ENCODE data around the gene MLYCD. TPM values are rescaled to one million over a fixed set of nuclear protein-coding genes. Genes with fewer than 3 reads are reported as not detected.
"Not testable (repeated sequence)": the region's sequence is repeated elsewhere in the genome, so short reads cannot be mapped to it uniquely, and the experiment has no call there.

MLYCD gene
- total and polyA plus RNA-seq, 2 experiments from 2014 or later, result 3.2 to 7.2 TPM

- peaks cover 17% of the 10 kb centered on the region for H3K9me3 Mint-ChIP-seq
- Histone ChIP-seq H4K20me1 (replicated peaks; ENCODE audit: insufficient read depth) (no peaks in the 10 kb centered on the region; the same call in 1 of the 2 replicates), H3F3A (replicated peaks; ENCODE audit: low read depth) (peaks cover 13% of the 10 kb centered on the region; the same call in 1 of the 2 replicates), H3K27ac (ENCODE audit: low read depth) (no peak overlapping the region), H3K4me1 (ENCODE audit: insufficient read depth) (no peaks in the 10 kb centered on the region), H3K4me2 (no peak overlapping the region), H2AFZ (no peak overlapping the region), H3K36me3 (ENCODE audit: insufficient read depth) (no peaks in the 10 kb centered on the region), H3K27me3 (ENCODE audit: insufficient read depth) (no peaks in the 10 kb centered on the region), H3K4me3 (no peak overlapping the region), H3K9me2 (ENCODE audit: insufficient read depth) (no peaks in the 10 kb centered on the region), H3K79me2 (replicated peaks; ENCODE audit: insufficient read depth) (no peaks in the 10 kb centered on the region)
- H3K4me1 Mint-ChIP-seq, result peaks cover 8% of the 10 kb centered on the region
- no peak for DNase-seq (ENCODE audit: low spot score)
- ATAC-seq, result no peak
- H3K27ac Mint-ChIP-seq, result no peak overlapping the region
- no peak overlapping the region for H3K4me3 Mint-ChIP-seq
- H3K27me3 Mint-ChIP-seq (ENCODE audit: insufficient read depth, low read depth, poor library complexity), result peaks cover 17% of the 10 kb centered on the region
- no peak for TF ChIP-seq ZNF462 (CRISPR knock-in tag; IDR thresholded peaks at IDR 0.05)
- TF ChIP-seq NANOG (IDR thresholded peaks at IDR 0.05; ENCODE audit: borderline replicate concordance), result no peak
- no peak for TF ChIP-seq ZNF114 (CRISPR knock-in tag; IDR thresholded peaks at IDR 0.05)
- no peak for TF ChIP-seq STAT1 (IDR thresholded peaks at IDR 0.05; ENCODE audit: unreplicated experiment)
- TF ChIP-seq, protein P1, sequence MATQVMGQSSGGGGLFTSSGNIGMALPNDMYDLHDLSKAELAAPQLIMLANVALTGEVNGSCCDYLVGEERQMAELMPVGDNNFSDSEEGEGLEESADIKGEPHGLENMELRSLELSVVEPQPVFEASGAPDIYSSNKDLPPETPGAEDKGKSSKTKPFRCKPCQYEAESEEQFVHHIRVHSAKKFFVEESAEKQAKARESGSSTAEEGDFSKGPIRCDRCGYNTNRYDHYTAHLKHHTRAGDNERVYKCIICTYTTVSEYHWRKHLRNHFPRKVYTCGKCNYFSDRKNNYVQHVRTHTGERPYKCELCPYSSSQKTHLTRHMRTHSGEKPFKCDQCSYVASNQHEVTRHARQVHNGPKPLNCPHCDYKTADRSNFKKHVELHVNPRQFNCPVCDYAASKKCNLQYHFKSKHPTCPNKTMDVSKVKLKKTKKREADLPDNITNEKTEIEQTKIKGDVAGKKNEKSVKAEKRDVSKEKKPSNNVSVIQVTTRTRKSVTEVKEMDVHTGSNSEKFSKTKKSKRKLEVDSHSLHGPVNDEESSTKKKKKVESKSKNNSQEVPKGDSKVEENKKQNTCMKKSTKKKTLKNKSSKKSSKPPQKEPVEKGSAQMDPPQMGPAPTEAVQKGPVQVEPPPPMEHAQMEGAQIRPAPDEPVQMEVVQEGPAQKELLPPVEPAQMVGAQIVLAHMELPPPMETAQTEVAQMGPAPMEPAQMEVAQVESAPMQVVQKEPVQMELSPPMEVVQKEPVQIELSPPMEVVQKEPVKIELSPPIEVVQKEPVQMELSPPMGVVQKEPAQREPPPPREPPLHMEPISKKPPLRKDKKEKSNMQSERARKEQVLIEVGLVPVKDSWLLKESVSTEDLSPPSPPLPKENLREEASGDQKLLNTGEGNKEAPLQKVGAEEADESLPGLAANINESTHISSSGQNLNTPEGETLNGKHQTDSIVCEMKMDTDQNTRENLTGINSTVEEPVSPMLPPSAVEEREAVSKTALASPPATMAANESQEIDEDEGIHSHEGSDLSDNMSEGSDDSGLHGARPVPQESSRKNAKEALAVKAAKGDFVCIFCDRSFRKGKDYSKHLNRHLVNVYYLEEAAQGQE (IDR thresholded peaks at IDR 0.05; ENCODE audit: unreplicated experiment), result no peak
- TF ChIP-seq ZNF331 (CRISPR knock-in tag; IDR thresholded peaks at IDR 0.05; ENCODE audit: low read depth), result no peak
- TF ChIP-seq CREB1 (CRISPR knock-in tag; IDR thresholded peaks at IDR 0.05; ENCODE audit: low read depth), result no peak
- TF ChIP-seq EZH2phosphoT487 (IDR thresholded peaks at IDR 0.05; ENCODE audit: unreplicated experiment), result no peak
- no peak for TF ChIP-seq CTCF (conservative IDR thresholded peaks at IDR 0.05; ENCODE audit: low read depth in 2 of 2)
- H3K36me3 Mint-ChIP-seq (ENCODE audit: low read depth), result peaks cover 9% of the 10 kb centered on the region; the same call in 2 of the 3 replicates
These were observed 50.7 kb downstream of the MLYCD start for GRCh38 chr16:83949724-83950001.

- peaks cover 17% of the 10 kb centered on the region for H3K9me3 Mint-ChIP-seq
- not testable (repeated sequence) for H3K27ac Mint-ChIP-seq
- ATAC-seq, result peak; percentile 24
These were observed 52.0 kb downstream of the MLYCD start for GRCh38 chr16:83950862-83951399.

More at GRCh38 chr16:83950862-83951399, 52.0 kb downstream of the MLYCD start:
- not testable (repeated sequence) for H3K4me1 Mint-ChIP-seq; H3K27ac ChIP-seq (ENCODE audit: low read depth); H3K27me3 ChIP-seq (ENCODE audit: insufficient read depth); H3K4me2 ChIP-seq; H3K4me3 ChIP-seq; H3K9me2 ChIP-seq (ENCODE audit: insufficient read depth); H3K36me3 Mint-ChIP-seq (ENCODE audit: low read depth); H4K20me1 ChIP-seq (replicated peaks; ENCODE audit: insufficient read depth); H3K36me3 ChIP-seq (ENCODE audit: insufficient read depth); H3K4me3 Mint-ChIP-seq; H2AFZ ChIP-seq; H3K79me2 ChIP-seq (replicated peaks; ENCODE audit: insufficient read depth); DNase-seq (ENCODE audit: low spot score); H3K4me1 ChIP-seq (ENCODE audit: insufficient read depth)
- peaks cover 13% of the 10 kb centered on the region; the same call in 1 of the 2 replicates for H3F3A ChIP-seq (replicated peaks; ENCODE audit: low read depth)
- H3K27me3 Mint-ChIP-seq (ENCODE audit: insufficient read depth, low read depth, poor library complexity), result peaks cover 15% of the 10 kb centered on the region

Measured in GM23338 (cell line).